Hepatic stellate cell (primary cell): Measurements from ENCODE around the gene POU2F2.

Experiments used
- DNase-seq: peaks from one replicate; pipeline ENCODE4 v3.0.0; 2011; ENCODE audit warnings: low spot score

The POU2F2 gene

GRCh38 chr19:42154471-42155323 lies 22.5 kb upstream of the POU2F2 start:
- DNase-seq, result no peak

- no peak for DNase-seq
Observed at GRCh38 chr19:42153672-42154433, 21.6 kb upstream of the POU2F2 start.

GRCh38 chr19:42152910-42153671 lies 20.8 kb upstream of the POU2F2 start:
- DNase-seq, result no peak

GRCh38 chr19:42151782-42152684 lies 19.8 kb upstream of the POU2F2 start:
- DNase-seq, result no peak

- no peak for DNase-seq
Observed at GRCh38 chr19:42150911-42151361, 18.7 kb upstream of the POU2F2 start.

GRCh38 chr19:42150364-42150763 lies 18.1 kb upstream of the POU2F2 start:
- no peak for DNase-seq

GRCh38 chr19:42149447-42150202 lies 17.4 kb upstream of the POU2F2 start:
- no peak for DNase-seq

- no peak for DNase-seq
Observed at GRCh38 chr19:42148266-42148665, 16.0 kb upstream of the POU2F2 start.

- no peak for DNase-seq
Observed at GRCh38 chr19:42143341-42144234, 11.3 kb upstream of the POU2F2 start.

- DNase-seq, result peak; percentile 76
Observed at GRCh38 chr19:42140125-42140754, 8.0 kb upstream of the POU2F2 start.

- DNase-seq, result no peak
Observed at GRCh38 chr19:42134535-42135070, 2.4 kb upstream of the POU2F2 start.

GRCh38 chr19:42132851-42133528 lies 744 bp upstream of the POU2F2 start:
- DNase-seq, result peak; percentile 79

GRCh38 chr19:42131149-42132029 lies 857 bp downstream of the POU2F2 start:
- no peak for DNase-seq

GRCh38 chr19:42130254-42130573 lies 2.0 kb downstream of the POU2F2 start:
- no peak for DNase-seq

GRCh38 chr19:42129399-42130253 lies 2.6 kb downstream of the POU2F2 start:
- no peak for DNase-seq

GRCh38 chr19:42126574-42126973 lies 5.7 kb downstream of the POU2F2 start:
- DNase-seq, result no peak
